Measurements from ENCODE around the gene LBR.

The LBR gene

GRCh38 chr1:225354906-225355305, 72.9 kb downstream of the LBR start:
- Histone ChIP-seq H3K9me2 (ENCODE audit: low read depth, low read length) (no peaks in the 10 kb centered on the region), H3K9ac (ENCODE audit: low read length) (no peak overlapping the region), H3F3A (ENCODE audit: insufficient read depth, low read length) (no peaks in the 10 kb centered on the region), H4K20me1 (ENCODE audit: insufficient read depth, low read length) (no peaks in the 10 kb centered on the region), H3K4me1 (ENCODE audit: insufficient read depth, low read length, severe bottlenecking) (no peaks in the 10 kb centered on the region), H3K4me2 (ENCODE audit: low read length) (no peak overlapping the region), H3K27ac (ENCODE audit: low read depth, low read length, poor library complexity, severe bottlenecking) (no peak overlapping the region), H3K4me3 (ENCODE audit: low read depth, low read length, poor library complexity, severe bottlenecking) (no peak overlapping the region), H3K36me3 (ENCODE audit: insufficient read depth, low read length) (no peaks in the 10 kb centered on the region), H3K9me3 (ENCODE audit: low read length) (no peaks in the 10 kb centered on the region), H3K79me2 (ENCODE audit: insufficient read depth, low read length) (no peaks in the 10 kb centered on the region), H2AFZ (ENCODE audit: low read length) (no peak overlapping the region), H3K27me3 (ENCODE audit: insufficient read depth, low read length) (no peaks in the 10 kb centered on the region)
- TF ChIP-seq EZH2 (IDR thresholded peaks at IDR 0.05; ENCODE audit: borderline replicate concordance, low read length) (no peak), CTCF (IDR thresholded peaks at IDR 0.05; ENCODE audit: low read length) (no peak)

Measured in OCI-LY1 (cell line).